Gastrocnemius medialis (tissue), 4 donors: ENCODE measurements around the gene ZNF443. TPM values are rescaled to one million over a fixed set of nuclear protein-coding genes. Genes with fewer than 3 reads are reported as not detected.
A peak's percentile ranks its signal among the peaks of the same experiment; 100 is the strongest.
"Not testable (repeated sequence)": the region's sequence is repeated elsewhere in the genome, so short reads cannot be mapped to it uniquely, and the experiment has no call there.

Source experiments
- ATAC-seq, 2 donors: fragments of 150-250 bp; one replicate each; pipeline ENCODE4 v1.9.1; 2016
- DNase-seq, 2 donors: peaks; one replicate each; pipeline ENCODE4 v3.0.0-alpha.2; 2019
- H3K27ac ChIP-seq, 4 donors: fragments of 200-600 bp; sonication (generic); 1 replicate in 1 of 4; 2 replicates in 3 of 4; pipeline ENCODE4 v1.5.1; 2016 to 2018; ENCODE audit warnings: mild to moderate bottlenecking in 2 of 4, moderate library complexity in 1 of 4
- H3K27me3 ChIP-seq, 3 donors: fragments of 200-600 bp; sonication (generic) in 2 of 3; 1 replicate in 1 of 3; 2 replicates in 2 of 3; pipeline versions ENCODE4 v1.5.1 to v1.6.0; 2016 to 2019; ENCODE audit warnings: mild to moderate bottlenecking in 1 of 3, moderate library complexity in 1 of 3
- H3K36me3 ChIP-seq, 2 donors: fragments of 200-600 bp; sonication (generic) in 1 of 2; one replicate each; pipeline ENCODE4 v1.5.1; 2017 to 2018
- H3K4me1 ChIP-seq, 2 donors: fragments of 200-600 bp; sonication (generic) in 1 of 2; one replicate each; pipeline ENCODE4 v1.5.1; 2016 to 2017; ENCODE audit warnings: mild to moderate bottlenecking in 2 of 2
- H3K4me3 ChIP-seq, 4 donors: fragments of 200-600 bp; sonication (generic) in 3 of 4; 1 replicate in 1 of 4; 2 replicates in 3 of 4; pipeline ENCODE4 v1.5.1; 2016 to 2019; ENCODE audit warnings: mild to moderate bottlenecking in 2 of 4
- H3K9me3 ChIP-seq, 3 donors: fragments of 200-600 bp; sonication (generic) in 2 of 3; 1 replicate in 1 of 3; 2 replicates in 2 of 3; pipeline ENCODE4 v1.5.1; 2016 to 2019
- CTCF ChIP-seq, 5 experiments: fragments of 450-650 bp in 3 of 5; fragments of 200-600 bp in 2 of 5; sonication (generic) in 2 of 5; IDR thresholded peaks in 4 of 5; conservative IDR thresholded peaks in 1 of 5; 1 replicate in 4 of 5; 2 replicates in 1 of 5; pipeline ENCODE4 v1.5.1; 2016 to 2019; ENCODE audit warnings: antibody characterized with exemption in 5 of 5, mild to moderate bottlenecking in 3 of 5, moderate library complexity in 3 of 5
- POLR2A ChIP-seq, 2 donors: fragments of 450-650 bp; IDR thresholded peaks; one replicate each; pipeline ENCODE4 v1.6.1; 2017; ENCODE audit warnings: antibody characterized with exemption in 2 of 2, mild to moderate bottlenecking in 2 of 2, moderate library complexity in 2 of 2
- in situ Hi-C, 4 donors: fragments of 200-750 bp; cut with MboI; loops; one replicate each; pipeline versions ENCODE4 v1.15.0 to v1.8.0; 2017; ENCODE audit warnings: low sequenced_read_pairs in 4 of 4
- intact Hi-C: fragments of 100-400 bp; cut with DNase I; formaldehyde crosslinking; loops from one replicate; pipeline ENCODE4 v1.15.1; 2023; ENCODE audit warnings: low total_unique reads
- total RNA-seq, 4 donors: library from RNA; depleted of rRNA; stranded (reverse); fragments of >200 nt; gene quantifications; one replicate each; pipeline versions ENCODE4 v1.1.0 to v1.2.3, GENCODE V29; 2016

Gene ZNF443
- total RNA-seq, 4 donors from 2014 or later: 0.95 to 2.3 (median 1.7) TPM

GRCh38 chr19:12448808-12449207, 8.0 kb upstream of the ZNF443 start:
- no peak for DNase-seq
- Histone ChIP-seq H3K36me3 (no peaks in the 10 kb centered on the region), H3K4me1 (no peaks in the 10 kb centered on the region), H3K27me3 (no peaks in the 10 kb centered on the region), H3K27ac (no peak overlapping the region), H3K4me3 (no peak overlapping the region), H3K9me3 (no peaks in the 10 kb centered on the region)
- TF ChIP-seq CTCF (IDR thresholded peaks at IDR 0.05 in 4 of 5, conservative IDR thresholded peaks at IDR 0.05 in 1 of 5) (no peak), POLR2A (IDR thresholded peaks at IDR 0.05) (no peak)
- ATAC-seq: no peak
- intact Hi-C loops (no loop called here), in situ Hi-C loops (no loop called here)

- H3K36me3 ChIP-seq, H3K27me3 ChIP-seq, in situ Hi-C loops, H3K9me3 ChIP-seq, H3K4me1 ChIP-seq, DNase-seq: not testable (repeated sequence)
- intact Hi-C loops: loop anchor here (2.0 to 5.0 kb wide), 3 partner anchors 38 to 75 kb away; partner anchors contain the start of genes ZNF442 and ZNF799
- ATAC-seq: peak; percentile 18 to 21
- H3K27ac ChIP-seq: peak overlapping the region; percentile 81 to 89 (median 84)
- peak overlapping the region; percentile 78 to 83 (median 80) for H3K4me3 ChIP-seq
Observed at GRCh38 chr19:12439686-12440540, 908 bp downstream of the ZNF443 start.

- H3K4me3 ChIP-seq, intact Hi-C loops, ATAC-seq, H3K27ac ChIP-seq, DNase-seq, H3K27me3 ChIP-seq, H3K4me1 ChIP-seq, in situ Hi-C loops, H3K9me3 ChIP-seq: not testable (repeated sequence)
- H3K36me3 ChIP-seq: peaks cover 0 to 14% of the 10 kb centered on the region in 2 donors
Observed at GRCh38 chr19:12430726-12431299, 10.0 kb downstream of the ZNF443 start.

GRCh38 chr19:12425888-12426274, 14.9 kb downstream of the ZNF443 start:
- TF ChIP-seq CTCF (IDR thresholded peaks at IDR 0.05 in 4 of 5, conservative IDR thresholded peaks at IDR 0.05 in 1 of 5): no peak
- TF ChIP-seq POLR2A (IDR thresholded peaks at IDR 0.05): no peak
- Histone ChIP-seq H3K4me1 (no peaks in the 10 kb centered on the region), H3K27me3 (no peaks in the 10 kb centered on the region), H3K27ac (no peak overlapping the region), H3K9me3 (peaks cover 0 to 1% (median 0%) of the 10 kb centered on the region in 3 donors), H3K36me3 (peaks cover 0 to 13% of the 10 kb centered on the region in 2 donors), H3K4me3 (no peak overlapping the region)
- in situ Hi-C loops (no loop called here), intact Hi-C loops (no loop called here)
- ATAC-seq (no peak), DNase-seq (no peak)

GRCh38 chr19:12425236-12425887, 15.5 kb downstream of the ZNF443 start:
- Histone ChIP-seq H3K9me3 (no peaks in the 10 kb centered on the region), H3K36me3 (peaks cover 0 to 8% of the 10 kb centered on the region in 2 donors)
- in situ Hi-C loops: no loop called here

GRCh38 chr19:12417273-12417672, 23.5 kb downstream of the ZNF443 start:
- H3K27ac ChIP-seq, ATAC-seq, H3K4me3 ChIP-seq, DNase-seq, intact Hi-C loops, in situ Hi-C loops, H3K27me3 ChIP-seq, H3K4me1 ChIP-seq, H3K36me3 ChIP-seq, H3K9me3 ChIP-seq: not testable (repeated sequence)

More at GRCh38 chr19:12425236-12425887, 15.5 kb downstream of the ZNF443 start:
- Histone ChIP-seq H3K27ac (no peak overlapping the region), H3K27me3 (no peaks in the 10 kb centered on the region), H3K4me3 (no peak overlapping the region), H3K4me1 (no peaks in the 10 kb centered on the region)
- ATAC-seq (no peak), DNase-seq (no peak)
- intact Hi-C loops: no loop called here
- TF ChIP-seq POLR2A (IDR thresholded peaks at IDR 0.05) (no peak), CTCF (IDR thresholded peaks at IDR 0.05 in 4 of 5, conservative IDR thresholded peaks at IDR 0.05 in 1 of 5) (no peak)
